Loucy (cell line): Measurements from ENCODE around the gene GRM7.

Experiments
- H2AFZ ChIP-seq: fragments of 200-600 bp; sonication (generic); 2 replicates; pipeline ENCODE4 v1.6.0; 2016; ENCODE audit warnings: antibody characterized with exemption, mild to moderate bottlenecking, low read length, moderate library complexity
- H3F3A ChIP-seq: fragments of 200-600 bp; 2 replicates; pipeline ENCODE4 v1.6.0; 2016; ENCODE audit warnings: antibody characterized with exemption, low read depth, mild to moderate bottlenecking
- H3K27me3 ChIP-seq: fragments of 200-600 bp; sonication (generic); 2 replicates; pipeline ENCODE4 v1.6.1; 2014; ENCODE audit warnings: low read length, mild to moderate bottlenecking; ENCODE audit not compliant: insufficient read depth, poor library complexity, severe bottlenecking
- H3K36me3 ChIP-seq: fragments of 200-600 bp; sonication (generic); 2 replicates; pipeline ENCODE4 v1.6.1; 2016; ENCODE audit warnings: low read length; ENCODE audit not compliant: insufficient read depth
- H3K4me1 ChIP-seq: fragments of 200-600 bp; sonication (generic); 2 replicates; pipeline ENCODE4 v1.5.1; 2014; ENCODE audit warnings: low read length, mild to moderate bottlenecking; ENCODE audit not compliant: insufficient read depth, poor library complexity, severe bottlenecking
- H3K4me2 ChIP-seq: fragments of 200-600 bp; sonication (generic); 2 replicates; pipeline ENCODE4 v1.6.0; 2014; ENCODE audit warnings: antibody characterized with exemption, low read length, low read depth, mild to moderate bottlenecking; ENCODE audit not compliant: poor library complexity, severe bottlenecking
- H3K4me3 ChIP-seq: fragments of 200-600 bp; sonication (generic); 2 replicates; pipeline ENCODE4 v1.5.1; 2014; ENCODE audit warnings: low read length, mild to moderate bottlenecking, mixed read lengths; ENCODE audit not compliant: poor library complexity, severe bottlenecking
- H3K79me2 ChIP-seq: fragments of 200-600 bp; sonication (generic); 2 replicates; pipeline ENCODE4 v1.6.1; 2014; ENCODE audit warnings: low read length; ENCODE audit not compliant: insufficient read depth
- H3K9ac ChIP-seq: fragments of 200-600 bp; sonication (generic); 2 replicates; pipeline ENCODE4 v1.6.0; 2014; ENCODE audit warnings: mild to moderate bottlenecking, low read depth, low read length, moderate library complexity; ENCODE audit not compliant: poor library complexity, severe bottlenecking
- H3K9me2 ChIP-seq: fragments of 200-600 bp; sonication (generic); replicated peaks from 2 replicates; pipeline ENCODE4 v1.6.1; 2016; ENCODE audit warnings: low read depth, low read length, mixed read lengths
- H3K9me3 ChIP-seq: fragments of 200-600 bp; sonication (generic); 2 replicates; pipeline ENCODE4 v1.6.1; 2014; ENCODE audit warnings: mild to moderate bottlenecking, antibody characterized with exemption, low read length, low read depth; ENCODE audit not compliant: insufficient read depth
- H4K20me1 ChIP-seq: fragments of 200-600 bp; sonication (generic); 2 replicates; pipeline ENCODE4 v1.6.0; 2014; ENCODE audit warnings: antibody characterized with exemption, low read length, mild to moderate bottlenecking; ENCODE audit not compliant: insufficient read depth, poor library complexity, severe bottlenecking
- CTCF ChIP-seq: fragments of 200-600 bp; sonication (generic); conservative IDR thresholded peaks from 2 replicates; pipeline ENCODE4 v1.5.1; 2014; ENCODE audit warnings: mild to moderate bottlenecking, antibody characterized with exemption, low read length
- EZH2phosphoT487 ChIP-seq: fragments of 200-600 bp; IDR thresholded peaks from 2 replicates; pipeline ENCODE4 v1.6.1; 2018; ENCODE audit warnings: antibody characterized with exemption, mild to moderate bottlenecking, moderate library complexity, borderline replicate concordance

The GRM7 gene

GRCh38 chr3:7075901-7076300, 215.0 kb downstream of the GRM7 start:
- Histone ChIP-seq H2AFZ (no peak overlapping the region), H3K4me2 (no peak overlapping the region), H3K4me3 (no peak overlapping the region), H3K9me2 (no peaks in the 10 kb centered on the region), H3K27me3 (no peaks in the 10 kb centered on the region), H3K9ac (no peak overlapping the region), H3K9me3 (no peaks in the 10 kb centered on the region), H4K20me1 (no peaks in the 10 kb centered on the region), H3K36me3 (no peaks in the 10 kb centered on the region), H3F3A (no peaks in the 10 kb centered on the region), H3K4me1 (no peaks in the 10 kb centered on the region), H3K79me2 (no peaks in the 10 kb centered on the region)
- TF ChIP-seq EZH2phosphoT487 (no peak), CTCF (peak; percentile 52)

GRCh38 chr3:7082244-7082643, 221.3 kb downstream of the GRM7 start:
- no peaks in the 10 kb centered on the region for H3K4me1 ChIP-seq
- no peaks in the 10 kb centered on the region for H3K36me3 ChIP-seq
- no peaks in the 10 kb centered on the region for H4K20me1 ChIP-seq
- H3K9me2 ChIP-seq = no peaks in the 10 kb centered on the region
- H3K4me3 ChIP-seq = no peak overlapping the region
- H2AFZ ChIP-seq = no peak overlapping the region
- H3K9me3 ChIP-seq = no peaks in the 10 kb centered on the region
- H3K4me2 ChIP-seq = no peak overlapping the region
- H3K27me3 ChIP-seq = no peaks in the 10 kb centered on the region
- no peaks in the 10 kb centered on the region for H3F3A ChIP-seq
- no peaks in the 10 kb centered on the region for H3K79me2 ChIP-seq
- TF ChIP-seq EZH2phosphoT487 (no peak), CTCF (no peak)
- H3K9ac ChIP-seq = no peak overlapping the region

- H2AFZ ChIP-seq = no peak overlapping the region
- H3K79me2 ChIP-seq = no peaks in the 10 kb centered on the region
- no peak overlapping the region for H3K9ac ChIP-seq
- TF ChIP-seq EZH2phosphoT487 (no peak), CTCF (no peak)
- no peaks in the 10 kb centered on the region for H3K36me3 ChIP-seq
- no peaks in the 10 kb centered on the region for H3K4me1 ChIP-seq
- no peaks in the 10 kb centered on the region for H3F3A ChIP-seq
- no peak overlapping the region for H3K4me3 ChIP-seq
- no peaks in the 10 kb centered on the region for H4K20me1 ChIP-seq
- no peak overlapping the region for H3K4me2 ChIP-seq
- H3K9me2 ChIP-seq = no peaks in the 10 kb centered on the region
- no peaks in the 10 kb centered on the region for H3K9me3 ChIP-seq
- no peaks in the 10 kb centered on the region for H3K27me3 ChIP-seq
Measured at GRCh38 chr3:7086417-7086816, 225.5 kb downstream of the GRM7 start.
